Measurements from ENCODE around the gene CLEC16A.
A peak's percentile ranks its signal among the peaks of the same experiment; 100 is the strongest.

The CLEC16A gene

DNA sequence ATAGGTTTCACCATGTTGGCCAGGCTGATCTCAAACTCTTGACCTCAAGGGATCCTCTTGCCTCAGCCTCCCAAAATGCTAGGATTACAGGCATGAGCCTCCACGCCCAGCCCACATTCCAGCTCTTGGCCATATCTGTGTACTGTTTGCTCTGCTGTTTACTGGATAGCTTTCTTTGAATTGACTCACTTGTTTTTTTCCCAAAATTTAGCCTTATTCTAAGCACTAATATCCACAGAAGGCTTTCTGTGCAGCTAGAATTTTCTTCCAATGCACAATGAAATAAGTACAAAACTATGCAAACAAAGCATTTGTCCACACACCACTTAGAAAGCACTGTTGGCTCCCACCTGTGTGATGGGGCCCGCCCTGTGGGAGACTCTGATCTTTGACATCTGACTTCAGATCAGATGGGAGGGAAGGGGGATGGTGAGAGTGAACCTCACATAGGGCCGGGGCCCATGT, 72.2 kb downstream of the CLEC16A start:
- no peak for DNase-seq (ENCODE audit: low spot score)

DNA sequence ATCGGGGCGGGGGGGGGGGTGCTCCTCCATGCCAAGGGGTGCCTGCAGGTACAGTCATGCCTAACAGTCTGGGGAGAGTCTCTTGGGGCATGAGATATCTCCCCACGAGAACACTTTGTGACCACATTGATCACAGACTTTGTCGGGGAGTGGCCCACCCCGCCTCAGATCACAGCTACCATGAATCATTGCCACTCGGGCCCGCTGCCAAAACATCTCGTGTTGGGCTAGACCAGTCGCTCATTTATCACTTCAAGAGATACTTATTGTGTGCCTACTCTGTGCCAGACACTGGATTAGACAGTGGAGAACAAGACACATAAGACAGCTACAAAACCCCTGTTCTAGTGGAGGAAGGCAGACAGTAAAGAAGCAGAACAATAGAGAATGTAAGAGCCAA, 72.6 kb downstream of the CLEC16A start:
- DNase-seq (ENCODE audit: low spot score) = peak; percentile 65

GRCh38 chr16:11017499-11017898, 73.1 kb downstream of the CLEC16A start:
- DNase-seq (ENCODE audit: low spot score) = no peak

DNA sequence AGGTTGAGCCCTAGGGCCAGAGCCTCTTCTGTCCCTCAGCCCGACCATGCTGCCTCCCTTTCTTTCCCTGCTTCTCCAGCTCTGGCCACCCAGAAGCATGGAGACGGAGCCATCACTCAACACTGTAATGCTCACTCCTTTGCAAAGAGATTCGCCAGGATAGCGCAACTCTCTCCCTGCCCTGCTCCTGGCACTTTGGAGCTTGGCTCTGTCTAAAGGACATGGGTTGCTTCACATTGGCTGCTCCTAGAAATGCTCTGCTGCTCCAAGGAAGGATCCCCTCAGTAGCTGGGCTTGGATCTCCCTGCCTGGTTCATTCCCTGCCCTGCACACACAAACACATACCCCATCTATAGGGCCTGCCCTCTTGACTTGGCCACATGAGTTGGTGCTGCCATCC, 76.0 kb downstream of the CLEC16A start:
- DNase-seq (ENCODE audit: low spot score) = no peak

- DNase-seq (ENCODE audit: low spot score) = peak; percentile 38
Observed at GRCh38 chr16:11020792-11021551, 76.6 kb downstream of the CLEC16A start.

DNA sequence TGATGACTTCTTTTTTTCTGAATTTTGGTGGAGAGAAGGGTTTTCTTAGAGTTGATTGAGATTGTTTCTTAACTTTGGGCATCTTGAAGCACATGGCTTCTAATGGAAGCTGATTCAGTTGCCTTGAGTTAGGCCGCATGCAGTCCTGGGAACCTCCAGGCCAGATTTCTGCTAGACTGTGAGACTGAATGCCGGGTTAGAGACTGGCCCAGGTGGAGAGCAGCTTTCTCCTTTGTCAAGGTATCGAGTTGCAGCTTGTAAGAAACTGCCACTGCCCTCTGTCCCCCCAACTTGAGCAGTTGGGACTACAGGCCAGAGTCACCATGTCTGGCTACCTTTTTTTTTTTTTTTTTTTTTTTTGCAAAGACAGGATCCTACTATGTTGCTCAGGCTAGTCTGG, 77.6 kb downstream of the CLEC16A start:
- no peak for DNase-seq (ENCODE audit: low spot score)

- no peak for DNase-seq (ENCODE audit: low spot score)
Observed at GRCh38 chr16:11023262-11024039, 79.1 kb downstream of the CLEC16A start.

DNA sequence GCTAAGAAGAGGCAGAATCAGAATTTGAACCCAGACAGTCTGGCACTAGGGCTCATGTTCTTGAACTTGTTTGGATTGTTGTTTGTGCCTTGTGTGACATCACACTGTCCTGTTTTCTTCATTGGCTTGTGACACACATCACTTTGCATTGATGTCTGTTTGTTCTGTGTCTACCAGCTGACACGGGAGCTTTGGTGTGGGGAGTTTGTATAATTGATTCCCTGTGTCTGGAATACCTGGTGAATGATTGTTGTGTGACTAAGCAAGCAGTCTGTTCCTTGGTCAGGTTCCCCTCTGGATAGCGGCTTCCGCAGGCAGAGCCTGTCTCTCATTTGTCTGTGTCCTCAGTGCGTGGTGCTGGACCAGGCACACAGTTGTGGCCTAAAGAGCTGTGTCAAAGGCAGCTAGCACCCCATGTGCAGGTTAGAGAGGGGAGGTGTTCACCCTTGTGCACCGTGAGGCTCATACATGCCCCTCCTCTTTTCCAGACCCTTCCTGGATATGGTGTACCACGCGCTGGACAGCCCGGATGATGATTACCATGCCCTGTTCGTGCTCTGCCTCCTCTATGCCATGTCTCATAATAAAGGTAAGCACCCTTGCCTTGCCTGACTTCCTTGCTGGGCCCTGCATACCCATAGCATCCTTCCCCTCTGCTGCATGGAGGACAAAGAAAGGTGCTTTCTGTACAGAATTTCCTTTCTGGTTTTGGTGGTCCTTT, 80.1 kb downstream of the CLEC16A start:
- no peak for DNase-seq (ENCODE audit: low spot score)

DNA sequence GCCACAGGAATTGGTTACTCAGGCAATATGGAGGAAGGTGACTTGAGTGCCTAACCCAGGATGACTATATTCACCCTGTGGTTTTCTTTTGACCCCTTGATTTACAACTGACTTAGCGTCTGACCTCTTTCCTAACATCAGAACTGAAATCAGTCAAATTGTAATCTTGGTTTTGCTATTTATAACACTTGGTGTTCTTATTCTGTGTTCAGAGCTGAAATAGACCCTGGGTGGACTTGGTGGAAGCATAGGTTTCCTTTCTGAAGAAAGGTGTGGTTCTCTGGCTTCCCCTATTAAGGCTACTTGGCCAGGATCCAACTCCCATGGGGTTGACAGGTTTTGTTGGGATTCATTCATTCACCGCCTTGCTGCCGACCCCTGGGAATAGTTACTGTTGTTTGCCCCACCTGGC, 80.8 kb downstream of the CLEC16A start:
- DNase-seq (ENCODE audit: low spot score) = no peak

DNA sequence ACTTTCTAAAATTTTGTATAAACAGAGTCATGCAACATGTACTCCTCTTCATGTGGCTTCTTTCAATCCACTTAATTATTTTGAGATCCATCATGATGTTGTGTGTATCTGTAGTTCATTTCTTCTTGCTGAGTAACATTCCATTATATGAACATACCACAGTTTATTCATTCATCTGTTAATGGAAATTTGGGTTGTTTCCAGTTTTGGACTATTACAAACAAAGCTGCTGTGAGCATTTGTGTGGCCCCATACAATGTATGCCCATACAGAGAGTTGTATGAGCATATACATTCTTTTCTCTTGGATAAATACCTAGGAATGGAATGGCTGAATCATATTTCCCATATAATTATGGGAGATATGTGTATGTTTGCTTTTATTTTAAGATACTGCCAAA, 85.6 kb downstream of the CLEC16A start:
- DNase-seq (ENCODE audit: low spot score) = no peak

- DNase-seq (ENCODE audit: low spot score) = no peak
Observed at GRCh38 chr16:11030990-11031510, 86.7 kb downstream of the CLEC16A start.

- no peak for DNase-seq (ENCODE audit: low spot score)
Observed at GRCh38 chr16:11032000-11032921, 87.9 kb downstream of the CLEC16A start.

- peak; percentile 75 for DNase-seq (ENCODE audit: low spot score)
Observed at GRCh38 chr16:11032922-11033291, 88.5 kb downstream of the CLEC16A start.

GRCh38 chr16:11033629-11034420, 89.5 kb downstream of the CLEC16A start:
- DNase-seq (ENCODE audit: low spot score) = peak; percentile 78

DNA sequence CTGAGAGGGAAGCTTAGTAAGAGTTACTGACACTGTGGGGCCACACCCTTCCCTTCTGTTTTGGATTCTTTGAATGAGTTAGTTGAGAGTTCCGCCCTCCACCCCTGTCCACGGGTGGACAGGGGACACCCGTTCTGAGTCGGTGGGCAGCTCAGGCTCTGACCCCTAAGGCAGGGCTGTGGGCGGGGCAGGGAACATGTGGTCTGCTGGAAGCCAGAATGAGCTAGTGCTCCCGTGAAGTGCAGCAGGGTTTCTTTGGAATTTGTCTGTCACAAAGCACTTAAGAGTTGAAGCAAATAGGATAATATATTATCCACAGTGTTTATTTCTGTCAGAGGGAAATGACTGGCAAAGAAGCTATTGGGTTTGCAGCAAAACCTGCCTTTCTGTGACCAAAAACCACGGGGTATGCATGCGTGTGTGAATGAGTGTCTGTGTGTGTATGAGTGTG, 90.1 kb downstream of the CLEC16A start:
- DNase-seq (ENCODE audit: low spot score) = peak; percentile 52

DNA sequence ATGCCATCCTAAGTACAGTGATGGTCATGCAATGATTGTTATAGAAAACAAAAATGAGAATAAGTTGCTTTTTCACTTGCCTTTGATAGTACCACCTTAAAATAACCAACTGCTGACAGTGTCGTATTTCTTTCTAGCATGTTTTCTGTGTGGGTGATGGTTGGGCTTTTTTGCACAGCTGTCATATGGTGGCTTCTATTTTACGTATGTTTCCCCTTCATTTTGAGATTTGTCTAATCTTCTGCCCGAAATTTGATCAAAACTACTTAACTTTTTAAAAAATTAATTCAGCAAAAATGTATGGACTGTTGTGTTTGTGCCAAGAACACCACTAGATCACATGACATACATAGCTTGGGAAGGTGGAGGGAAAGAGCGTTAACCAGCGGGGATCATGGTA, 90.7 kb downstream of the CLEC16A start:
- DNase-seq (ENCODE audit: low spot score) = no peak

- no peak for DNase-seq (ENCODE audit: low spot score)
Observed at GRCh38 chr16:11036040-11036439, 91.7 kb downstream of the CLEC16A start.

DNA sequence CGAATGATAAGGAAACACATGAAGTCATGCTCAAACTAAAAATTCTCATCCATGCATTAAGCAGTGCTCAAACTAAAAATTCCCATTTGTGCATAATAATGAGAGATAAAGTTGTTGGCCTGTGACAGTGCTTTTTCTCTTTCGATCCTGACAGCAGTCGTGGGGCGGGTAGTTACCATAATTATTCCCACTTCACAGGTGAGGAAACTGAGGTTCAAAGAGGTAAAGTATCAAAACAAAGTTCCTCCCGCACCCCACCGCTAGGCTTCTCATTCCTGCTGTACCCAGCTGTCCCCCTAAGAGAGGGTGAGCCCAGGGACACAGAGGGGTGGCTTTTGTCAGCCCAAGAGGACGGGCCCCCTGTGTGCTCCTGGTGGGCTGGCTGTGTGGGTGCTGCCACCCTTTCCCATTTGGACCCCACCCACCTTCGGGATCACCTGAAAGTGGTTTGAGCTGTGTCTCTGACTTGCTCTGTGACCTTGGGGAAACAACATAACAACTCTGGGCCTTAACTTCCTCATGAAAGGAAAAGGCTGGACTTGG, 92.6 kb downstream of the CLEC16A start:
- DNase-seq (ENCODE audit: low spot score) = no peak

DNA sequence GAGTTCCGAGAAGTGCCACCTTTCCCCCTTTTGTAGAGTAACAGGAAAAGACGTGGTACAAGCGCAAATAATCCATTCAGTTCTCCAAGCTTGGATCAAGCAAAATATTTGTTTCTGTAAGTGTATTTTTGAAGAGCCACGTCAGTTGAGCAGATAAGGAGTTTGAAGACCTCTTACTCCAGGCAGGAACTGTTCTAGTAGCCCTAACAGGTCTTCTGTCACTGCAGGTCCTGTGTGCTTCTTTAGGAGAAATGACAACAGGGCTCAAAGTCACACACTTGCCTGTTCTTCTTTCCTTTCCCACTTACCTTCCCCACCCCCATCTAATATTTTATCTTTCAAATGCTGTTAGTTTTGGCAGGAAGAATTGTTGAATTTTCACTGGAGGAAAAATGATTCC, 93.9 kb downstream of the CLEC16A start:
- DNase-seq (ENCODE audit: low spot score) = no peak

- DNase-seq (ENCODE audit: low spot score) = no peak
Observed at GRCh38 chr16:11038777-11039176, 94.4 kb downstream of the CLEC16A start.
